PC-9 (cell line): ENCODE results near the gene CSRNP2. TPM values are rescaled to one million over a fixed set of nuclear protein-coding genes. Genes with fewer than 3 reads are reported as not detected.

Experiments used
- BruUV-seq: library from RNA; stranded (reverse); fragments of 400-500 nt; replicated peaks from 2 replicates; lab custom pipeline; 2021; lab: Mats Ljungman, UMichigan
- CTCF ChIA-PET: fragments of 300-600 bp; sonication (Branson Sonifier 250); formaldehyde crosslinking; loops from one replicate; lab custom pipeline; 2022; ENCODE audit warnings: antibody characterized with exemption; lab: Charles Lee
- POLR2A ChIA-PET: fragments of 300-600 bp; sonication (Branson Sonifier 250); formaldehyde crosslinking; loops from one replicate; lab custom pipeline; 2022; ENCODE audit warnings: antibody characterized with exemption; ENCODE audit not compliant: unreplicated experiment; lab: Charles Lee
- DNase-seq, 2 experiments: peaks; one replicate each; pipeline versions ENCODE4 v3.0.0 to v3.0.0-alpha.2; 2015 to 2022; ENCODE audit warnings: mixed read lengths in 1 of 2
- H2AFZ ChIP-seq: fragments of 200-600 bp; sonication (generic); 2 replicates; pipeline ENCODE4 v1.8.1; 2017; ENCODE audit warnings: antibody characterized with exemption
- H3F3A ChIP-seq: fragments of 200-600 bp; sonication (generic); 2 replicates; pipeline ENCODE4 v1.8.1; 2017; ENCODE audit warnings: antibody characterized with exemption, mild to moderate bottlenecking, low read depth; ENCODE audit not compliant: insufficient read depth
- H3K27ac ChIP-seq: fragments of 200-600 bp; sonication (generic); 2 replicates; pipeline ENCODE4 v1.6.1; 2016; ENCODE audit warnings: mixed run types
- H3K27me3 ChIP-seq: fragments of 200-600 bp; sonication (generic); 2 replicates; pipeline ENCODE4 v1.6.1; 2016; ENCODE audit warnings: low read depth, mixed run types; ENCODE audit not compliant: insufficient read depth
- H3K36me3 ChIP-seq: fragments of 200-600 bp; sonication (generic); 2 replicates; pipeline ENCODE4 v1.6.1; 2016; ENCODE audit warnings: low read depth, mixed run types
- H3K4me1 ChIP-seq: fragments of 200-600 bp; sonication (generic); replicated peaks from 2 replicates; pipeline ENCODE4 v1.6.1; 2016; ENCODE audit warnings: mixed run types; ENCODE audit not compliant: insufficient read depth
- H3K4me2 ChIP-seq: fragments of 200-600 bp; sonication (generic); 2 replicates; pipeline ENCODE4 v1.6.1; 2017; ENCODE audit warnings: mixed run types
- H3K4me3 ChIP-seq: fragments of 200-600 bp; sonication (generic); 2 replicates; pipeline ENCODE4 v1.6.1; 2016; ENCODE audit warnings: mixed run types
- H3K79me2 ChIP-seq: fragments of 200-600 bp; sonication (generic); 2 replicates; pipeline ENCODE4 v1.6.1; 2017; ENCODE audit warnings: low read depth, mixed run types
- H3K9me2 ChIP-seq: fragments of 200-600 bp; sonication (generic); 2 replicates; pipeline ENCODE4 v1.8.1; 2017; ENCODE audit warnings: mild to moderate bottlenecking; ENCODE audit not compliant: insufficient read depth
- H3K9me3 ChIP-seq: fragments of 200-600 bp; sonication (generic); 2 replicates; pipeline ENCODE4 v1.8.1; 2016; ENCODE audit warnings: low read depth; ENCODE audit not compliant: insufficient read depth
- H4K20me1 ChIP-seq: fragments of 200-600 bp; sonication (generic); 2 replicates; pipeline ENCODE4 v1.8.1; 2017; ENCODE audit not compliant: insufficient read depth
- EZH2 ChIP-seq: fragments of 200-600 bp; sonication (generic); IDR thresholded peaks from 2 replicates; pipeline ENCODE4 v1.8.0; 2017; ENCODE audit warnings: antibody characterized with exemption, low read depth
- intact Hi-C: fragments of 100-400 bp; cut with micrococcal nuclease; formaldehyde crosslinking; loops from one replicate; pipeline ENCODE4 v1.10.0; 2022; ENCODE audit not compliant: unreplicated experiment
- total RNA-seq: library from RNA; stranded (reverse); gene quantifications from 2 replicates; pipeline ENCODE4 v1.2.3, GENCODE V29; 2021
- TF ChIP-seq, protein P1 (sequence below): fragments of 200-600 bp; sonication (generic); conservative IDR thresholded peaks from 2 replicates; pipeline ENCODE4 v1.6.1; 2017; ENCODE audit warnings: mixed run types, antibody characterized with exemption, mild to moderate bottlenecking, moderate library complexity

Gene CSRNP2
- total RNA-seq, 1 experiment from 2014 or later: 19.3 TPM

DNA sequence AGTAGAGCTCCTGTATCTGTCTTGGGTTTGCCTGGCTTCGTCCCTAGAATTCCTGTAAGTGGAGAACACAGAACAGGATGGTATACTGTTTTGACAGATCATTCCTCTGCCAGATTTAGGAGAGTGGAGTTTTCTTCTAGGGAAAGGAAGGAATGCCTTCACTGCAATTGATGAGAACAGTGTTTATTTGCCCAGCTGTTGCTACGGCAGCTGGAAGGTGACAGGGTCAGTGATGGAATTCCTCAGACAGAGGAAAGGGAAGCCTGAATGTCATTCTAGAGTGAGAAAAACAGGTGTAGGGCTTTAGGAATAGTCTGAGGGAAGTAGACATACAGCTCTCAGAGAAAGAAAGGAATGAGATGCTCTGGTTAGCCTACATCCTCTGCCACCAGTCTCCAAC lies 11.7 kb downstream of the CSRNP2 start:
- Histone ChIP-seq H3K36me3 (no peaks in the 10 kb centered on the region; the same call in none of the 2 replicates), H4K20me1 (no peaks in the 10 kb centered on the region), H3K79me2 (0 out of 2 replicates have a peak, but pooled peaks cover under 1% of the 10 kb centered on the region), H3K9me2 (no peaks in the 10 kb centered on the region), H3K4me3 (no peak overlapping the region), H3F3A (peaks cover 14% of the 10 kb centered on the region; the same call in 1 of the 2 replicates), H3K9me3 (no peaks in the 10 kb centered on the region), H2AFZ (no peak overlapping the region), H3K27ac (peak overlapping the region; percentile 24; the same call in 1 of the 2 replicates), H3K4me2 (no peak overlapping the region), H3K4me1 (peaks cover 13% of the 10 kb centered on the region), H3K27me3 (no peaks in the 10 kb centered on the region)
- DNase-seq: no peak
- TF ChIP-seq EZH2: no peak
- TF ChIP-seq, protein P1, sequence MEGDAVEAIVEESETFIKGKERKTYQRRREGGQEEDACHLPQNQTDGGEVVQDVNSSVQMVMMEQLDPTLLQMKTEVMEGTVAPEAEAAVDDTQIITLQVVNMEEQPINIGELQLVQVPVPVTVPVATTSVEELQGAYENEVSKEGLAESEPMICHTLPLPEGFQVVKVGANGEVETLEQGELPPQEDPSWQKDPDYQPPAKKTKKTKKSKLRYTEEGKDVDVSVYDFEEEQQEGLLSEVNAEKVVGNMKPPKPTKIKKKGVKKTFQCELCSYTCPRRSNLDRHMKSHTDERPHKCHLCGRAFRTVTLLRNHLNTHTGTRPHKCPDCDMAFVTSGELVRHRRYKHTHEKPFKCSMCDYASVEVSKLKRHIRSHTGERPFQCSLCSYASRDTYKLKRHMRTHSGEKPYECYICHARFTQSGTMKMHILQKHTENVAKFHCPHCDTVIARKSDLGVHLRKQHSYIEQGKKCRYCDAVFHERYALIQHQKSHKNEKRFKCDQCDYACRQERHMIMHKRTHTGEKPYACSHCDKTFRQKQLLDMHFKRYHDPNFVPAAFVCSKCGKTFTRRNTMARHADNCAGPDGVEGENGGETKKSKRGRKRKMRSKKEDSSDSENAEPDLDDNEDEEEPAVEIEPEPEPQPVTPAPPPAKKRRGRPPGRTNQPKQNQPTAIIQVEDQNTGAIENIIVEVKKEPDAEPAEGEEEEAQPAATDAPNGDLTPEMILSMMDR: no peak
- intact Hi-C loops: no loop called here
- CTCF ChIA-PET: no interaction called here
- no TSS peak for BruUV-seq
- POLR2A ChIA-PET: no interaction called here

DNA sequence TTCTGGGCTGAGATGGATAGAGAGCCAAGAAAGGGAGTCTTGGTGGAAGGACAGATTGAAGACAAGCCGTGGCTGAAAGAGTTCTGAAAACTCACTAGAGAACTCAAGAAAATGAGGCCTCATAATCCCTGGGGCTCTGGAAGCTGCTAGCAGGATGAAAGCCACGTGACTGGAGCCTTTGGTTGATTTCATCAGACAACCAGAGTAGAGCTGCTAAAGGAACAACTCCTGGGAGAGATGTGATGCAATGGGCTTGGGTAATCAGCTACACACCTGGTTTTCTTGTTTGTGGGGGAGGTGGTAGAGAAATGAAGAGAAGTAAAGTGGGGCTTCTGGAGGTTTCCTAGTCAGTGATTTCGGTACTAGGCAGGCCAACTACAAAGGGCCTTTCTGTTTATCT lies 13.4 kb downstream of the CSRNP2 start:
- BruUV-seq: no TSS peak
- Histone ChIP-seq H3K27me3 (no peaks in the 10 kb centered on the region), H3K4me2 (peak overlapping the region; percentile 32), H3K9me3 (no peaks in the 10 kb centered on the region), H3K36me3 (peaks cover 5% of the 10 kb centered on the region), H3K4me1 (peaks cover 13% of the 10 kb centered on the region), H3K79me2 (no peaks in the 10 kb centered on the region), H4K20me1 (no peaks in the 10 kb centered on the region), H3F3A (peaks cover 21% of the 10 kb centered on the region; the same call in 1 of the 2 replicates), H3K27ac (peak overlapping the region; percentile 69), H2AFZ (peak overlapping the region; percentile 55; the same call in 1 of the 2 replicates), H3K4me3 (no peak overlapping the region), H3K9me2 (no peaks in the 10 kb centered on the region)
- POLR2A ChIA-PET: no interaction called here
- TF ChIP-seq EZH2: no peak
- TF ChIP-seq, protein P1: no peak
- peak in 1 of 2 experiments; percentile 83 for DNase-seq
- CTCF ChIA-PET: no interaction called here
- intact Hi-C loops: no loop called here

DNA sequence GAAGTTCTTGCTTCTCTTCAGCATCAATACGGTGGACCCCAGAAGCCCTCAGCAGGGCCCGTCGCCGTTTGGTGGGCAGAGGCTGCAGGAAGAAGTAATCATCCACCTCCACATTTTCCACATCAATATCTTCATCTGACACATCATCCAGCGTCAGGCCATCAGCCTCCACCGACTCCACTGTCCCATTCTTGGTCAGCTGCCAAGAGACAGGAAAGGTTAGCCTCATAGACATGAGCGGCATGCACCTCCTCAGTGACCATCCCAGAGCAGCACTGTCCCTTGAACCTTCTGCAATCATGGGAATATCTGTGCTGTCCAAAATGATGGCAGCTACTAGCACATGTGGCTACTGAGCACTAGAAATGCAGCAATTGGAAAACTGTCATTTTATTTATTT lies 15.6 kb downstream of the CSRNP2 start:
- Histone ChIP-seq H3K36me3 (peaks cover 10% of the 10 kb centered on the region), H2AFZ (no peak overlapping the region), H3K79me2 (no peaks in the 10 kb centered on the region), H3K4me2 (no peak overlapping the region), H3K27ac (no peak overlapping the region), H3K9me2 (no peaks in the 10 kb centered on the region), H3K4me1 (peaks cover 13% of the 10 kb centered on the region), H3F3A (peaks cover 28% of the 10 kb centered on the region; the same call in 1 of the 2 replicates), H3K9me3 (no peaks in the 10 kb centered on the region), H4K20me1 (no peaks in the 10 kb centered on the region), H3K4me3 (no peak overlapping the region), H3K27me3 (no peaks in the 10 kb centered on the region)
- ChIA-PET CTCF (no interaction called here), POLR2A (no interaction called here)
- intact Hi-C loops: no loop called here
- DNase-seq: no peak
- no TSS peak for BruUV-seq
- no peak for TF ChIP-seq EZH2
- TF ChIP-seq, protein P1: no peak
